PC-3 (cell line): ENCODE results near the gene KIAA1217. TPM values are rescaled to one million over a fixed set of nuclear protein-coding genes. Genes with fewer than 3 reads are reported as not detected.

Source experiments
- ATAC-seq: fragments of 200-7000 bp; cut with Tn5 transposase; 2 replicates; pipeline ENCODE4 v1.9.1; 2020; ENCODE audit warnings: mild to moderate bottlenecking, moderate library complexity
- BruUV-seq: library from RNA; stranded (reverse); fragments of 400-500 nt; replicated peaks from 2 replicates; lab custom pipeline; 2021; lab: Mats Ljungman, UMichigan
- CTCF ChIA-PET: fragments of 300-600 bp; sonication (Branson Sonifier 250); formaldehyde crosslinking; loops from one replicate; lab custom pipeline; 2022; ENCODE audit warnings: antibody characterized with exemption; lab: Charles Lee
- POLR2A ChIA-PET: fragments of 300-600 bp; sonication (Branson Sonifier 250); formaldehyde crosslinking; loops from one replicate; lab custom pipeline; 2022; ENCODE audit warnings: antibody characterized with exemption; ENCODE audit not compliant: unreplicated experiment; lab: Charles Lee
- DNase-seq: peaks from one replicate; pipeline ENCODE4 v3.0.0-alpha.2; 2015
- H2AFZ ChIP-seq: fragments of 300-600 bp; sonication (generic); 2 replicates; pipeline ENCODE4 v1.6.0; 2016; ENCODE audit warnings: antibody characterized with exemption, low read length
- H3F3A ChIP-seq: fragments of 300-600 bp; sonication (generic); one replicate; pipeline ENCODE4 v1.6.0; 2017; ENCODE audit warnings: antibody characterized with exemption, low read length, control low read depth, mild to moderate bottlenecking; ENCODE audit not compliant: unreplicated experiment
- H3K27ac ChIP-seq: fragments of 300-600 bp; sonication (generic); 2 replicates; pipeline ENCODE4 v1.5.1; 2016; ENCODE audit warnings: mild to moderate bottlenecking, low read length
- H3K27me3 ChIP-seq: fragments of 300-600 bp; sonication (generic); 2 replicates; pipeline ENCODE4 v1.6.1; 2016; ENCODE audit warnings: low read length, mixed read lengths
- H3K36me3 ChIP-seq: fragments of 300-600 bp; sonication (generic); 2 replicates; pipeline ENCODE4 v1.6.1; 2016; ENCODE audit warnings: low read depth, mixed run types, low read length, mixed read lengths
- H3K4me1 ChIP-seq: fragments of 300-600 bp; sonication (generic); 2 replicates; pipeline ENCODE4 v1.5.1; 2016; ENCODE audit warnings: low read length; ENCODE audit not compliant: insufficient read depth
- H3K4me2 ChIP-seq: fragments of 300-600 bp; sonication (generic); 2 replicates; pipeline ENCODE4 v1.6.0; 2016; ENCODE audit warnings: low read length
- H3K4me3 ChIP-seq: fragments of 300-600 bp; sonication (generic); 2 replicates; pipeline ENCODE4 v1.5.1; 2016; ENCODE audit warnings: mild to moderate bottlenecking, low read length, mixed read lengths
- H3K79me2 ChIP-seq: fragments of 300-600 bp; sonication (generic); 2 replicates; pipeline ENCODE4 v1.6.1; 2017; ENCODE audit warnings: low read length, mixed read lengths
- H3K9ac ChIP-seq: fragments of 300-600 bp; sonication (generic); 2 replicates; pipeline ENCODE4 v1.6.0; 2016; ENCODE audit warnings: mild to moderate bottlenecking, low read length
- H3K9me2 ChIP-seq: fragments of 300-600 bp; sonication (generic); replicated peaks from 2 replicates; pipeline ENCODE4 v1.6.1; 2016; ENCODE audit warnings: mixed run types, low read length, mixed read lengths
- H3K9me3 ChIP-seq: fragments of 300-600 bp; sonication (generic); 2 replicates; pipeline ENCODE4 v1.6.1; 2016; ENCODE audit warnings: low read length, mixed read lengths
- H4K20me1 ChIP-seq: fragments of 300-600 bp; sonication (generic); 2 replicates; pipeline ENCODE4 v1.6.1; 2016; ENCODE audit warnings: low read length, mixed read lengths
- EZH2 ChIP-seq: fragments of 300-600 bp; sonication (generic); IDR thresholded peaks from one replicate; pipeline ENCODE4 v1.6.1; 2017; ENCODE audit warnings: antibody characterized with exemption, mild to moderate bottlenecking, low read length; ENCODE audit not compliant: unreplicated experiment
- EZH2phosphoT487 ChIP-seq: fragments of 300-600 bp; sonication (generic); IDR thresholded peaks from 2 replicates; pipeline ENCODE4 v1.6.1; 2018; ENCODE audit warnings: mild to moderate bottlenecking, antibody characterized with exemption, low read length, borderline replicate concordance
- intact Hi-C: fragments of 100-400 bp; cut with micrococcal nuclease; formaldehyde crosslinking; loops from 2 replicates; pipeline ENCODE4 v1.9.0; 2023
- total RNA-seq: library from RNA; depleted of rRNA; stranded (reverse); fragments of >200 nt; gene quantifications from 2 replicates; pipeline ENCODE4 v1.2.3, GENCODE V29; 2014
- TF ChIP-seq, protein P1 (sequence below): fragments of 300-600 bp; sonication (generic); conservative IDR thresholded peaks from 2 replicates; pipeline ENCODE4 v1.5.1; 2017; ENCODE audit warnings: antibody characterized with exemption, low read depth, mild to moderate bottlenecking, low read length

The KIAA1217 gene
- total RNA-seq, 1 experiment from 2014 or later = 16.0 TPM

DNA sequence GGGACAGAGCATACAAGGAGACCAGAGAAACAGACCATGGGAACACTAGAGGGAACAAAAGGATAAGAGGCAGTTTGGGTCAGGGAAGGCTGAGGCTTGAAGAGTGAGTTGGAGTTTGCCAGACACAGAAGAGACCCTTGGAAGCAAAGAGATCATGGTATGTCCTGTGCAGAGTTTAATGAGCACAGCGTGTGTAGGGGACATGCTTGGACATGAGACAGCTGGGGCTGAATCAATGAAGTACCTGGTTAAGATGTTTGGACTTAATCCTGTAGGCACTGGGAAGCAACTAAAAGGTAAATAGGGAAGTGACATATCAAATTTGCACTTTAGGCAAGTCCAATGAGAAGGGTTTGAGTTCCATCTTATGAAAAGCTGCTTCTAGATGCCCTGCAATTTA is 79.6 kb downstream of the KIAA1217 start:
- intact Hi-C loops = no loop called here
- Histone ChIP-seq H4K20me1 (no peaks in the 10 kb centered on the region), H3K9me3 (no peaks in the 10 kb centered on the region), H3K4me3 (no peak overlapping the region), H3K4me1 (peaks cover 8% of the 10 kb centered on the region), H3K9ac (no peak overlapping the region), H2AFZ (no peak overlapping the region), H3K36me3 (peaks cover 5% of the 10 kb centered on the region; the same call in 1 of the 2 replicates), H3K79me2 (no peaks in the 10 kb centered on the region), H3F3A (no peaks in the 10 kb centered on the region), H3K9me2 (no peaks in the 10 kb centered on the region), H3K27me3 (no peaks in the 10 kb centered on the region), H3K4me2 (no peak overlapping the region), H3K27ac (no peak overlapping the region)
- CTCF ChIA-PET = no interaction called here
- POLR2A ChIA-PET = no interaction called here
- BruUV-seq = no TSS peak
- no peak for TF ChIP-seq EZH2phosphoT487
- TF ChIP-seq EZH2 = no peak
- TF ChIP-seq, protein P1, sequence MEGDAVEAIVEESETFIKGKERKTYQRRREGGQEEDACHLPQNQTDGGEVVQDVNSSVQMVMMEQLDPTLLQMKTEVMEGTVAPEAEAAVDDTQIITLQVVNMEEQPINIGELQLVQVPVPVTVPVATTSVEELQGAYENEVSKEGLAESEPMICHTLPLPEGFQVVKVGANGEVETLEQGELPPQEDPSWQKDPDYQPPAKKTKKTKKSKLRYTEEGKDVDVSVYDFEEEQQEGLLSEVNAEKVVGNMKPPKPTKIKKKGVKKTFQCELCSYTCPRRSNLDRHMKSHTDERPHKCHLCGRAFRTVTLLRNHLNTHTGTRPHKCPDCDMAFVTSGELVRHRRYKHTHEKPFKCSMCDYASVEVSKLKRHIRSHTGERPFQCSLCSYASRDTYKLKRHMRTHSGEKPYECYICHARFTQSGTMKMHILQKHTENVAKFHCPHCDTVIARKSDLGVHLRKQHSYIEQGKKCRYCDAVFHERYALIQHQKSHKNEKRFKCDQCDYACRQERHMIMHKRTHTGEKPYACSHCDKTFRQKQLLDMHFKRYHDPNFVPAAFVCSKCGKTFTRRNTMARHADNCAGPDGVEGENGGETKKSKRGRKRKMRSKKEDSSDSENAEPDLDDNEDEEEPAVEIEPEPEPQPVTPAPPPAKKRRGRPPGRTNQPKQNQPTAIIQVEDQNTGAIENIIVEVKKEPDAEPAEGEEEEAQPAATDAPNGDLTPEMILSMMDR = no peak
- DNase-seq = no peak
- no peak for ATAC-seq

DNA sequence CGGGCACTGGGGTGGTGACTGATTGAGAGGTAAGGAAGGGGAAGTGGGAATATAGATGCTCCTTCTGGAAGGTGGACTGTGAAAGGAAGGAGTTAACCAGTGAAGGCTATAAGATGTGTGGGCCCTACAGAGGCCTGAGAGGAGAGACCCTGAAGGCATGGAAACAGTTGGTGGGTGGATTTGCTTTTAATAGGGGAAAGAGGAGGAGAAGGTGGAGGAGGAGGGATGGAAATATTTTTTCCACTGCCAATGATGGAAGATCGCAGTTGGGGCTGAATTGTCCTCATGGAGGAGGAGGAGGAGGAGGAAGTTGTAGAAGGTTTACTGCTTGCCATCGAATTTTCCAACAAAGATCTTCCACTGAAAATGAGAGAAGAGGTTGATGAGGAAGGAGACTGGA is 80.3 kb downstream of the KIAA1217 start:
- H3K4me1 ChIP-seq = peaks cover 11% of the 10 kb centered on the region
- no peak overlapping the region for H3K4me3 ChIP-seq
- no peak for ATAC-seq
- peaks cover 5% of the 10 kb centered on the region; the same call in 1 of the 2 replicates for H3K36me3 ChIP-seq
- H3K79me2 ChIP-seq = no peaks in the 10 kb centered on the region
- H3F3A ChIP-seq = no peaks in the 10 kb centered on the region
- TF ChIP-seq EZH2 (no peak), EZH2phosphoT487 (no peak)
- TF ChIP-seq, protein P1 = no peak
- intact Hi-C loops = no loop called here
- H3K9me2 ChIP-seq = no peaks in the 10 kb centered on the region
- no peak overlapping the region for H3K4me2 ChIP-seq
- no peaks in the 10 kb centered on the region for H3K27me3 ChIP-seq
- DNase-seq = no peak
- H3K9ac ChIP-seq = no peak overlapping the region
- no peak overlapping the region for H2AFZ ChIP-seq
- H3K9me3 ChIP-seq = no peaks in the 10 kb centered on the region
- no peak overlapping the region for H3K27ac ChIP-seq
- CTCF ChIA-PET = no interaction called here
- no TSS peak for BruUV-seq
- POLR2A ChIA-PET = no interaction called here
- H4K20me1 ChIP-seq = no peaks in the 10 kb centered on the region
